Cardiac septum (tissue), 1 donor: Measurements from ENCODE around the gene MANF. TPM values are rescaled to one million over a fixed set of nuclear protein-coding genes. Genes with fewer than 3 reads are reported as not detected.
"Not testable (repeated sequence)": the region's sequence is repeated elsewhere in the genome, so short reads cannot be mapped to it uniquely, and the experiment has no call there.

Experiments used
- DNase-seq: peaks from one replicate; pipeline ENCODE4 v3.0.0-alpha.2; 2020; ENCODE audit warnings: low spot score
- intact Hi-C: fragments of 100-400 bp; cut with DNase I; formaldehyde crosslinking; loops from one replicate; pipeline ENCODE4 v1.14.0; 2022
- total RNA-seq: library from RNA; stranded (reverse); fragmentation: NEBNext Ultra II Directional; extraction: Animal tissue kit (Norgen Biotek cat#: 25700); gene quantifications from one replicate; pipeline ENCODE4 v1.2.1, GENCODE V29; 2021
- donor health status: DM: no; HTN: no; CAD: no.

MANF gene
- total RNA-seq, 1 donor from 2014 or later = 77.6 TPM

- intact Hi-C loops = not testable (repeated sequence)
- DNase-seq = peak; percentile 4
These were observed 16.8 kb upstream of the MANF start for GRCh38 chr3:51368276-51368675.

- intact Hi-C loops = loop anchor here (2.0 to 10.0 kb wide), 4 partner anchors 275 to 800 kb away; no protein-coding TSS in a partner anchor
- peak; percentile 15 for DNase-seq
These were observed 13.0 kb upstream of the MANF start for GRCh38 chr3:51371943-51372557.

GRCh38 chr3:51373658-51374421 is 11.3 kb upstream of the MANF start:
- DNase-seq = no peak
- intact Hi-C loops = loop anchor here (2.0 to 10.0 kb wide), 4 partner anchors 277 to 802 kb away; no protein-coding TSS in a partner anchor

GRCh38 chr3:51374456-51374855 is 10.6 kb upstream of the MANF start:
- no peak for DNase-seq
- intact Hi-C loops = loop anchor here (5.0 to 10.0 kb wide), 3 partner anchors 277 to 802 kb away; no protein-coding TSS in a partner anchor

- intact Hi-C loops = loop anchor here (10.0 kb wide), 1 partner anchor 690 kb away; no protein-coding TSS in a partner anchor
- no peak for DNase-seq
These were observed 10.0 kb upstream of the MANF start for GRCh38 chr3:51375136-51375535.

GRCh38 chr3:51375571-51375970 is 9.5 kb upstream of the MANF start:
- no peak for DNase-seq

GRCh38 chr3:51378065-51378464 is 7.0 kb upstream of the MANF start:
- intact Hi-C loops = loop anchor here (10.0 kb wide), 1 partner anchor 693 kb away; no protein-coding TSS in a partner anchor
- no peak for DNase-seq

More at GRCh38 chr3:51375571-51375970, 9.5 kb upstream of the MANF start:
- intact Hi-C loops = loop anchor here (10.0 kb wide), 1 partner anchor 691 kb away; no protein-coding TSS in a partner anchor

GRCh38 chr3:51378726-51379125 is 6.4 kb upstream of the MANF start:
- DNase-seq = no peak
- intact Hi-C loops = loop anchor here (10.0 kb wide), 1 partner anchor 694 kb away; no protein-coding TSS in a partner anchor

- DNase-seq = peak; percentile 63
- intact Hi-C loops = loop anchor here (10.0 kb wide), 1 partner anchor 694 kb away; no protein-coding TSS in a partner anchor
These were observed 5.8 kb upstream of the MANF start for GRCh38 chr3:51379301-51379700.

- DNase-seq = peak; percentile 2
- intact Hi-C loops = loop anchor here (10.0 kb wide), 2 partner anchors 695 to 1015 kb away; no protein-coding TSS in a partner anchor
These were observed 5.2 kb upstream of the MANF start for GRCh38 chr3:51379746-51380455.

GRCh38 chr3:51380601-51381332 is 4.3 kb upstream of the MANF start:
- DNase-seq = peak; percentile 72
- intact Hi-C loops = loop anchor here (10.0 kb wide), 1 partner anchor 1016 kb away; no protein-coding TSS in a partner anchor

- DNase-seq = peak; percentile 65
- intact Hi-C loops = loop anchor here (10.0 kb wide), 1 partner anchor 1017 kb away; no protein-coding TSS in a partner anchor
These were observed 3.8 kb upstream of the MANF start for GRCh38 chr3:51381333-51381705.

- intact Hi-C loops = loop anchor here (10.0 kb wide), 1 partner anchor 1017 kb away; no protein-coding TSS in a partner anchor
- peak; percentile 50 for DNase-seq
These were observed 2.9 kb upstream of the MANF start for GRCh38 chr3:51382076-51382745.

- DNase-seq = no peak
These were observed 2.0 kb upstream of the MANF start for GRCh38 chr3:51382947-51383578.

GRCh38 chr3:51384055-51384725 is 901 bp upstream of the MANF start:
- intact Hi-C loops = loop anchor here (10.0 kb wide), 1 partner anchor 1019 kb away; no protein-coding TSS in a partner anchor
- DNase-seq = no peak

More at GRCh38 chr3:51382947-51383578, 2.0 kb upstream of the MANF start:
- intact Hi-C loops = loop anchor here (10.0 kb wide), 1 partner anchor 1018 kb away; no protein-coding TSS in a partner anchor

GRCh38 chr3:51385621-51386091 is 565 bp downstream of the MANF start:
- DNase-seq = peak; percentile 38
- intact Hi-C loops = loop anchor here (5.0 to 10.0 kb wide), 2 partner anchors 768 to 1021 kb away; partner anchors contain the start of gene MAPKAPK3
